ENCODE data around the gene IDH1.

IDH1 gene

GRCh38 chr2:208256192-208256782 is 1.4 kb upstream of the IDH1 start:
- Histone ChIP-seq H3K9me3 (ENCODE audit: control insufficient read depth in 1 of 2, low read length in 2 of 2) (no peaks in the 10 kb centered on the region), H3K4me1 (ENCODE audit: control insufficient read depth in 1 of 2, insufficient read depth in 2 of 2, low read length in 2 of 2) (peaks cover 19 to 23% of the 10 kb centered on the region in 2 donors), H3K36me3 (ENCODE audit: control insufficient read depth in 1 of 2, insufficient read depth in 2 of 2, low read length in 2 of 2) (peaks cover 7 to 11% of the 10 kb centered on the region in 2 donors), H3K27ac (ENCODE audit: low read length) (no peak overlapping the region), H3K4me3 (ENCODE audit: low read depth in 1 of 2, low read length in 2 of 2) (no peak overlapping the region), H3K27me3 (ENCODE audit: low read depth, low read length) (no peaks in the 10 kb centered on the region)

GRCh38 chr2:208255557-208256106 is 761 bp upstream of the IDH1 start:
- H3K27me3 ChIP-seq (ENCODE audit: low read depth, low read length): no peaks in the 10 kb centered on the region
- H3K4me1 ChIP-seq (ENCODE audit: control insufficient read depth in 1 of 2, insufficient read depth in 2 of 2, low read length in 2 of 2): peaks cover 19 to 23% of the 10 kb centered on the region in 2 donors
- H3K9me3 ChIP-seq (ENCODE audit: control insufficient read depth in 1 of 2, low read length in 2 of 2): no peaks in the 10 kb centered on the region
- H3K36me3 ChIP-seq (ENCODE audit: control insufficient read depth in 1 of 2, insufficient read depth in 2 of 2, low read length in 2 of 2): peaks cover 8 to 15% of the 10 kb centered on the region in 2 donors
- H3K4me3 ChIP-seq (ENCODE audit: low read depth in 1 of 2, low read length in 2 of 2): peak overlapping the region; percentile 90 to 99
- H3K27ac ChIP-seq (ENCODE audit: low read length): peak overlapping the region; percentile 36

- Histone ChIP-seq H3K27me3 (ENCODE audit: low read depth, low read length) (no peaks in the 10 kb centered on the region), H3K9me3 (ENCODE audit: control insufficient read depth in 1 of 2, low read length in 2 of 2) (no peaks in the 10 kb centered on the region), H3K27ac (ENCODE audit: low read length) (peak overlapping the region; percentile 61), H3K4me3 (ENCODE audit: low read depth in 1 of 2, low read length in 2 of 2) (peak overlapping the region; percentile 90 to 99), H3K36me3 (ENCODE audit: control insufficient read depth in 1 of 2, insufficient read depth in 2 of 2, low read length in 2 of 2) (peaks cover 10 to 28% of the 10 kb centered on the region in 2 donors), H3K4me1 (ENCODE audit: control insufficient read depth in 1 of 2, insufficient read depth in 2 of 2, low read length in 2 of 2) (peaks cover 19 to 23% of the 10 kb centered on the region in 2 donors)
Observed at GRCh38 chr2:208254118-208254870, 577 bp downstream of the IDH1 start.

- Histone ChIP-seq H3K36me3 (ENCODE audit: control insufficient read depth in 1 of 2, insufficient read depth in 2 of 2, low read length in 2 of 2) (peaks cover 16 to 34% of the 10 kb centered on the region in 2 donors), H3K4me3 (ENCODE audit: low read depth in 1 of 2, low read length in 2 of 2) (peak overlapping the region; percentile 90 to 99), H3K27me3 (ENCODE audit: low read depth, low read length) (no peaks in the 10 kb centered on the region), H3K9me3 (ENCODE audit: control insufficient read depth in 1 of 2, low read length in 2 of 2) (no peaks in the 10 kb centered on the region), H3K27ac (ENCODE audit: low read length) (peak overlapping the region; percentile 61), H3K4me1 (ENCODE audit: control insufficient read depth in 1 of 2, insufficient read depth in 2 of 2, low read length in 2 of 2) (peaks cover 19 to 23% of the 10 kb centered on the region in 2 donors)
Observed at GRCh38 chr2:208253600-208254117, 1.2 kb downstream of the IDH1 start.

GRCh38 chr2:208252716-208253492 is 2.0 kb downstream of the IDH1 start:
- H3K27me3 ChIP-seq (ENCODE audit: low read depth, low read length): no peaks in the 10 kb centered on the region
- H3K36me3 ChIP-seq (ENCODE audit: control insufficient read depth in 1 of 2, insufficient read depth in 2 of 2, low read length in 2 of 2): peaks cover 23 to 41% of the 10 kb centered on the region in 2 donors
- H3K4me3 ChIP-seq (ENCODE audit: low read depth in 1 of 2, low read length in 2 of 2): peak overlapping the region; percentile 90 to 99
- H3K4me1 ChIP-seq (ENCODE audit: control insufficient read depth in 1 of 2, insufficient read depth in 2 of 2, low read length in 2 of 2): peaks cover 19 to 23% of the 10 kb centered on the region in 2 donors
- H3K9me3 ChIP-seq (ENCODE audit: control insufficient read depth in 1 of 2, low read length in 2 of 2): no peaks in the 10 kb centered on the region
- H3K27ac ChIP-seq (ENCODE audit: low read length): peak overlapping the region; percentile 61

- peaks cover 19 to 23% of the 10 kb centered on the region in 2 donors for H3K4me1 ChIP-seq (ENCODE audit: control insufficient read depth in 1 of 2, insufficient read depth in 2 of 2, low read length in 2 of 2)
- H3K36me3 ChIP-seq (ENCODE audit: control insufficient read depth in 1 of 2, insufficient read depth in 2 of 2, low read length in 2 of 2): peaks cover 35 to 54% of the 10 kb centered on the region in 2 donors
- H3K27me3 ChIP-seq (ENCODE audit: low read depth, low read length): no peaks in the 10 kb centered on the region
- no peak overlapping the region for H3K27ac ChIP-seq (ENCODE audit: low read length)
- no peaks in the 10 kb centered on the region for H3K9me3 ChIP-seq (ENCODE audit: control insufficient read depth in 1 of 2, low read length in 2 of 2)
- H3K4me3 ChIP-seq (ENCODE audit: low read depth in 1 of 2, low read length in 2 of 2): no peak overlapping the region
Observed at GRCh38 chr2:208251098-208251497, 3.8 kb downstream of the IDH1 start.

GRCh38 chr2:208250388-208250787 is 4.5 kb downstream of the IDH1 start:
- H3K9me3 ChIP-seq (ENCODE audit: control insufficient read depth in 1 of 2, low read length in 2 of 2): no peaks in the 10 kb centered on the region
- H3K36me3 ChIP-seq (ENCODE audit: control insufficient read depth in 1 of 2, insufficient read depth in 2 of 2, low read length in 2 of 2): peaks cover 41 to 54% of the 10 kb centered on the region in 2 donors
- H3K4me1 ChIP-seq (ENCODE audit: control insufficient read depth in 1 of 2, insufficient read depth in 2 of 2, low read length in 2 of 2): peaks cover 19 to 20% of the 10 kb centered on the region in 2 donors
- H3K4me3 ChIP-seq (ENCODE audit: low read depth in 1 of 2, low read length in 2 of 2): no peak overlapping the region
- H3K27ac ChIP-seq (ENCODE audit: low read length): no peak overlapping the region
- H3K27me3 ChIP-seq (ENCODE audit: low read depth, low read length): no peaks in the 10 kb centered on the region

GRCh38 chr2:208249296-208249695 is 5.6 kb downstream of the IDH1 start:
- H3K27me3 ChIP-seq (ENCODE audit: low read depth, low read length): no peaks in the 10 kb centered on the region
- H3K4me3 ChIP-seq (ENCODE audit: low read depth in 1 of 2, low read length in 2 of 2): no peak overlapping the region
- H3K36me3 ChIP-seq (ENCODE audit: control insufficient read depth in 1 of 2, insufficient read depth in 2 of 2, low read length in 2 of 2): peaks cover 41 to 62% of the 10 kb centered on the region in 2 donors
- H3K9me3 ChIP-seq (ENCODE audit: control insufficient read depth in 1 of 2, low read length in 2 of 2): no peaks in the 10 kb centered on the region
- no peak overlapping the region for H3K27ac ChIP-seq (ENCODE audit: low read length)
- peaks cover 18 to 19% of the 10 kb centered on the region in 2 donors for H3K4me1 ChIP-seq (ENCODE audit: control insufficient read depth in 1 of 2, insufficient read depth in 2 of 2, low read length in 2 of 2)

GRCh38 chr2:208248601-208249000 is 6.3 kb downstream of the IDH1 start:
- no peaks in the 10 kb centered on the region for H3K9me3 ChIP-seq (ENCODE audit: control insufficient read depth in 1 of 2, low read length in 2 of 2)
- H3K27ac ChIP-seq (ENCODE audit: low read length): no peak overlapping the region
- H3K4me3 ChIP-seq (ENCODE audit: low read depth in 1 of 2, low read length in 2 of 2): no peak overlapping the region
- H3K27me3 ChIP-seq (ENCODE audit: low read depth, low read length): no peaks in the 10 kb centered on the region
- peaks cover 41 to 68% of the 10 kb centered on the region in 2 donors for H3K36me3 ChIP-seq (ENCODE audit: control insufficient read depth in 1 of 2, insufficient read depth in 2 of 2, low read length in 2 of 2)
- H3K4me1 ChIP-seq (ENCODE audit: control insufficient read depth in 1 of 2, insufficient read depth in 2 of 2, low read length in 2 of 2): peaks cover 13 to 17% of the 10 kb centered on the region in 2 donors

- no peaks in the 10 kb centered on the region for H3K4me1 ChIP-seq (ENCODE audit: control insufficient read depth in 1 of 2, insufficient read depth in 2 of 2, low read length in 2 of 2)
- H3K4me3 ChIP-seq (ENCODE audit: low read depth in 1 of 2, low read length in 2 of 2): no peak overlapping the region
- H3K27me3 ChIP-seq (ENCODE audit: low read depth, low read length): no peaks in the 10 kb centered on the region
- H3K36me3 ChIP-seq (ENCODE audit: control insufficient read depth in 1 of 2, insufficient read depth in 2 of 2, low read length in 2 of 2): peaks cover 51 to 74% of the 10 kb centered on the region in 2 donors
- no peaks in the 10 kb centered on the region for H3K9me3 ChIP-seq (ENCODE audit: control insufficient read depth in 1 of 2, low read length in 2 of 2)
- no peak overlapping the region for H3K27ac ChIP-seq (ENCODE audit: low read length)
Observed at GRCh38 chr2:208245746-208246145, 9.1 kb downstream of the IDH1 start.

- Histone ChIP-seq H3K27me3 (ENCODE audit: low read depth, low read length) (no peaks in the 10 kb centered on the region), H3K4me3 (ENCODE audit: low read depth in 1 of 2, low read length in 2 of 2) (no peak overlapping the region), H3K4me1 (ENCODE audit: control insufficient read depth in 1 of 2, insufficient read depth in 2 of 2, low read length in 2 of 2) (no peaks in the 10 kb centered on the region), H3K27ac (ENCODE audit: low read length) (no peak overlapping the region), H3K9me3 (ENCODE audit: control insufficient read depth in 1 of 2, low read length in 2 of 2) (no peaks in the 10 kb centered on the region), H3K36me3 (ENCODE audit: control insufficient read depth in 1 of 2, insufficient read depth in 2 of 2, low read length in 2 of 2) (peaks cover 60 to 72% of the 10 kb centered on the region in 2 donors)
Observed at GRCh38 chr2:208244422-208244821, 10.4 kb downstream of the IDH1 start.
